GM11168 (cell line): ENCODE results near the gene CCDC78.
"Not testable (repeated sequence)": the region's sequence is repeated elsewhere in the genome, so short reads cannot be mapped to it uniquely, and the experiment has no call there.

ENCODE experiments used
- in situ Hi-C: fragments of 300-500 bp; cut with MboI; formaldehyde crosslinking; loops from one replicate; pipeline ENCODE4 v1.12.0; 2022; ENCODE audit warnings: low sequenced_read_pairs; ENCODE audit not compliant: unreplicated experiment

The CCDC78 gene

GRCh38 chr16:761625-762513 lies 35.6 kb upstream of the CCDC78 start:
- in situ Hi-C loops: no loop called here

DNA sequence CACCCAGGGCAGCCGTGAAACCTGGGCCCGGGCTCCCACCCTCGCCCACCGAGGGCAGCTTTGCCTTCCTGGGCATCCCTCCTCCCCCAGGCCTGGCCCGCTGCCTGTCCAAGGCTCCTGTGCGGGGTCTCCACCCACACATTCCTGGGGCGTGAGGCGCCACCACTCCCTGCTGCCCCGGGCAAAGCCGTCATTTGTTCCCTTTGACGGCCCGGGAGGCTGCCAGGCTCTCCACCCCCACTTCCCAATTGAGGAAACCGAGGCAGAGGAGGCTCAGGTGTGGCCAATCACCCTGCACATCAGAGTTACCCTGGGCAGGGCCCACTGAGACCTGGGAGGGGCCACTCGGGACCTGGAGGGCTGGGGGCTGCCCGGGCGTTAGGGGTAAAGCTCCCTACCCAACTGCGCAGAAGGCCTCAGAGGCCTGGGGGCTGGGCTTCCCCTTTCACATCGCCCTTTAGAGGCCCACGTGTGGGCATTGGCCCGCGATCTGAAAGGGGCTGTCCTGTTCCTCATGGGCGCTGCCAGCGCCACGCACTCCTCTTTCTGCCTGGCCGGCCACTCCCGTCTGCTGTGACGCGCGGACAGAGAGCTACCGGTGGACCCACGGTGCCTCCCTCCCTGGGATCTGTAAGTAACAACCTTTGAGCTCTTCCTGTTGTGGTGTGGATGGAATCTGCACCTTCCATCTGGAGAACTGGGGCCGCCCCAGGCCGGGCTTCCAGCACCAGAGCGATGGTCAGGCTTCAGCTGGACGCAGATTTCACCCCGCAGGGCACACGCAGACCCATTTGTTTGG lies 34.5 kb upstream of the CCDC78 start, which contains the start of gene MSLN:
TSS of gene MSLN (plus strand) at position 190 of the 799 bp plus-strand sequence. CDS start 1,947 bp downstream, outside the sequence.
- in situ Hi-C loops: no loop called here

DNA sequence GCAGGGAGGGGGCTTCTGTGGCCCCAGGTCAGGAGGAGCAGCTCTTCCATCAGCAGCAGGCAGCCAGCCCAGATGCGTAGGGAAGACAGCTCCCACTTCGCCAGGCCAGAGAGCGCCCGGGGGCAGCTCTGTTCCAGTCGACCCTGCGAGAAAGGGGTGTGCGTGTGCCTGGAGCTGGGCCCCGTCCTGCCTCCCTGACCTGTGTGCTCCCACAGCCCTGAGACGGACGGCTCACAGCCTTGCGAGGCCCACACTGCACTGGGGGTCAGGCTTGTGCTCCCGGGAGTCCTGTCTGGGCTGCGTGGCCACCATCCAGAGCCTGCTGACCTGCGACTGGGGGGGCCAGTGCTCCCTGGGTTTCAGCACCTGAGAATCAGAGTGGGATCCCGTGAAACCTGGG lies 33.8 kb upstream of the CCDC78 start:
- in situ Hi-C loops: no loop called here

DNA sequence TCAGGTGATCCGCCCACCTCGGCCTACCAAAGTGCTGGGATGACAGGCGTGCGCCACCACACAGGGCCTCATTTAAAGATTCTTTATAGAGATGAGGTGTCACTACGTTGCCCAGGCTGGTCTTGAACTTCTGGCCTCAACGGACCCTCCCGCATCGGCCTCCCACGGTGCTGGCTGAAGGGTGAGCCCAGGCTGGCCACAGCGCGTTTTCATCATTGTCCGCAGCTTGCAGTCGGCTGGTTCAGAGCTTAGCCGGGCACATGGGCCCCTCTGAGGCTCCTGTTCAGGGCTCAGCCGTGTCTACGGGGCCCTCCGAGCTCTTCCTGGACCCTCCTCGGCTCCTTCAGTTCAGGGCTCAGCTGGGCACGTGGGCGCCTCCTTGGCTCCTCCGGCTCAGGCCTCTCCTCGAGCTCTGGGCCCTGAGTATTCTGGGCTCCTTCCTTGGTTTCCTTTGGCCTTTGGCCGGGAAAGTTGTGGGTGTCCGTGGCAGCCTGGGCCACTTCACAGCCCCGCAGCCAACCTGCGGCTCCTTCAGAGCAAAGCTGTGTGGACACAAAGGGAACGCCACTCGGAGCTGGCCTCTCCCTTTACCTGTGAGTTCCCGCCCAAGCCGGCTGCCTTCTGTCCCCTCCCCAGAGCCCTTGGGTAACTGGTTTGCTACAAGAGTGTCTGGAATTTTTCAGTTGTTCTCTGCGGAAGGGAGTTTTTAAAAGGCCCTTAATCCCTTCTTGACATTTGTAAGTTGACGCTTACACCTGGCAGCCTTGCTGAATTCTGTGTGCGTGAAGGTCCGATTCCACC lies 33.1 kb upstream of the CCDC78 start:
- in situ Hi-C loops: no loop called here

DNA sequence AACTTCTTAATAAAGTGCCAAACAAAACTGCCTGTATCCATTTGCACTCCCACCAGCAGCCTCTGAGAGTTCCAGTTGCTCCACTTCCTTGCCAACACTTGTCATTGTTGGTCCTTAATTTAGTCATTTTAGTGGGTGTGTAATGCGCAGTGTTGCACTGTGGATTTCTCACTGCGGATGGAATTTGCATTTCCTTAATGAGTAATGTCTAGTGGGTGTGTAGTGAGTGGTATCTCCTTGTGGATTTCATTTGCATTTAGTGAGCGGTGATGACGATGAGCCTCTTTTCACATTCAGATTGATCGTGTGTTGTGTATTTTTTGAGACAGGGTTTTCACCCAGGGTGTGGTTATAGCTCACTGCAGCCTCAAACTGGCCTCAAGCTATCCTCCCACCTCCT lies 30.2 kb upstream of the CCDC78 start:
- in situ Hi-C loops: no loop called here

DNA sequence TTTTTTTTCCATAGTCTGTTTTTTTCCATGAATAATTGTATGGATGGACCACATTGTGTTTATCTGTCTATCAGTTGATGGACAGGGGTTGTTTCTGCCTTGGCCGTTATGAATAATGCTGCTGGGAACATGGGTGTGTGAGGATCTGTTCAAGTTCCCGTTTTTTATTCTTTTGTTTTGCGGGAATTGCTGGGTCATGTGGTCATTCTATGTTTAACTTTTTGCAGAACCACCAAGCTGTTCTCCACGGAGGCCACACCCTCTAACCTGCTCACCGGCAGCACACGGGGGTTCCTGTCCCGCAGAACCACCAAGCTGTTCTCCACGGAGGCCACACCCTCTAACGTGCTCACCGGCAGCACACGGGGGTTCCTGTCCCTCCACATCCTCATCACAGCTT lies 28.4 kb upstream of the CCDC78 start:
- in situ Hi-C loops: no loop called here

DNA sequence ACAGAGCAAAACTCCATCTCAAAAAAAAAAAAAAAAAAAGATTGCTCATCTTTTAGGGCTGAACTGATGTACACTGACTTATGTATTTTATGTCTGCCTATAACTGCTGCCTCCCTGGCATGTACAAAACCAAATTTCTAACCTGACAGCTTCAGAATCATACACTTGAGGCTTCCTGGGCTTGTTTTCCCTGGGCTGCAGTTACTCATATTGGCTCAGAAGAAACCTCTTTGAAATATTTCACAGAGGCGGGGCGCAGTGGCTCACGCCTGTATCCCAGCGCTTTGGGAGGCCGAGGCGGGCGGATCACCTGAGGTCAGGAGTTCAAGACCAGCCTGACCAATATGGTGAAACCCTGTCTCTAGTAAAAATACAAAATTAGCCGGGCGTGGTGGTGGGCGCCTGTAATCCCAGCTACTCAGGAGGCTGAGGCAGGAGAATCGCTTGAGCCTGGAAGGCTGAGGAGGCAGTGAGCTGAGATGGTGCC lies 27.9 kb upstream of the CCDC78 start:
- in situ Hi-C loops: not testable (repeated sequence)

GRCh38 chr16:752007-752312 lies 25.7 kb upstream of the CCDC78 start:
- in situ Hi-C loops: no loop called here

DNA sequence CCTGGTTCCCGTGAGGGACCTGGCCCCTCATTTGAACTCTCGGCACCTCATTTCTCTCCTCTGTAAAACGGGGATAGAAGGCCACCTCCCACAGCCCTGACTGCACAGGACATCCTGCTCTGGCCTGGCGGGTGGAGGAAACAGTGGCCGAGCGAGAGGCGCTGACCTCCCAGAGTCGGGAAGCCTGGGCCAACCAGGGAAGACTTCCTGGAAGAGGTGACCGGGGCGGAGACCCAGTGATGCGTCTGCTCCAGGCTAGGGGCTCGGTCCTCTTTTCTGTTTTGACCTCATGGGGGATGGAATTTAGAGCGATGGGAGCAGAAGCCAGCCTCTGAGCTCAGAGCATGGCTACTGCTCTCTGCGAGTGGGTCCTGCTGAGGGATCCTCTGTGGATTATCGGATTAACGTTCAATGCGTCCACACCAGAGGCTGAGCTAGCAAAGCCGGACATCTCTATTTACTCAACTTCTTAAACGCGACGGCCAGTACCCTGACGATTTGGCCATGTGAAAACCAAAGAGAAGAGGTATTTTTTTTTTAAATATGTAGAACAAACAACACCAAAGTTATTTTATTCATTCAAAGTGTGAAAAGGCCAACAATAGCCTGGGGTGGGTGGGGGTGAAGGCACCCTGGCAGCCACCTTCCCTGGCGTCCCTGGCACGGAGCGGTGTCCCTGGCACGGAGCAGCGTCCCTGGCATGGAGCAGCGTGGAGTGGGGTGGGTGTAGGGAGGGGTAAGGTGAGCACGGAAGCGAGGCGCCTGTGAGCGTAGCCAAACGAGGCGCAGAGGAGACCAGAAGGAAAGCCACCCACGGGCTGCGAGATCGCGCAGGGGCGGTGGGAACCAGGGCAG lies 25.1 kb upstream of the CCDC78 start:
- in situ Hi-C loops: no loop called here

GRCh38 chr16:750485-750884 lies 24.2 kb upstream of the CCDC78 start:
- in situ Hi-C loops: no loop called here

DNA sequence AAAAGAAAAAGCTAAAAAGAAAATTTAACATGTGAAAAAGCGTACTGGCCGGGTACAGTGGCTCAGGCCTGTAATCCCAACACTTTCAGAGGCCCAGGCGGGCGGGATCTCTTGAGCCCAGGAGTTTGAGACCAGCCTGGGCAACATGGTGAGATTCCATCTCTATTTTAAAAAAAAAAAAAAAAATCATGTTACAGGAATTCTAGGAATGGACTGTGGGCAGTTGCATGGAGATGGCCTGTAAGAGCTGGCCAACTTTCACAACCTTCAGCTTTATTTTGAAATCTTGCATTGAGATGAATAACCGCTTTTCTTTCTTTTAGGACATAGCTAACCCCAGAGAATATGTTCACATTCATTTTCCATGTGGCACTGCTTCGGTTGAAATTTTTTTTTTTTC lies 22.8 kb upstream of the CCDC78 start:
- in situ Hi-C loops: no loop called here

- in situ Hi-C loops: no loop called here
Measured at GRCh38 chr16:747978-748746, 21.9 kb upstream of the CCDC78 start.

- in situ Hi-C loops: no loop called here
Measured at GRCh38 chr16:746637-747036, 20.4 kb upstream of the CCDC78 start.

GRCh38 chr16:745739-746138 lies 19.5 kb upstream of the CCDC78 start:
- in situ Hi-C loops: no loop called here

DNA sequence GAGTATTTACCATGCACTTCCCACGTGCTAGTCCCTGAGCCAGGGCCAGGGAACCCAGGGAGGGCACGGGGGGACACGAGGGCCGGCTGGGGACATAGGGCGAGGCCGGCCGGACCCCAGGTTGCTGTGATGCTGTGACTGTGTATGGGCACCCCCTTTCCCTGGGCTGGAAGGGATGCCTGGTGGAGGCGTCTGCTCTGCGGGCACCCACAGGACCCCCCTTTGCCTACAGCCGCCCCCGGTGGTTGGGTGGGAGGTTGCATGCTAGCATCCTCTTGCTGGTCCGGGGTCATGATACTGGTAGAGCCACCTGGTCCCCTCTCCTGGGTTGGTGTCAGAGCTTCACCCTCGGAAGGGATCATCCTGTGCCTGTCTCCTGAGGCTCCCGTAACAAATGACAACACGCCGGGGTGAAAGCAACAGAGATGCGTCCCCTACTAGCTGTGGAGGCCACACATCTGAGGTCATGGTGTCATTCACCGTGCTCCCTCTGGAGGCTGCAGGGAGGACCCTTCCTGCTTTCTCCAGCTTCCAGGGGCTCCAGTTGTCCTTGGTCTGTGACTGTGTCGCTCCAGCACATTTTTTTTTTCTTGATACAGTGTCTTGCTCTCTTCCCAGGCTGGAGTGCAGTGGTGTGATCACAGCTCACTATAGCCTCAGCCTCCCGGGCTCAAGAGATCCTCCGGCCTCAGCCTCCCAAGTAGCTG lies 17.7 kb upstream of the CCDC78 start:
- in situ Hi-C loops: no loop called here

- in situ Hi-C loops: not testable (repeated sequence)
Measured at GRCh38 chr16:742894-743293, 16.7 kb upstream of the CCDC78 start.

DNA sequence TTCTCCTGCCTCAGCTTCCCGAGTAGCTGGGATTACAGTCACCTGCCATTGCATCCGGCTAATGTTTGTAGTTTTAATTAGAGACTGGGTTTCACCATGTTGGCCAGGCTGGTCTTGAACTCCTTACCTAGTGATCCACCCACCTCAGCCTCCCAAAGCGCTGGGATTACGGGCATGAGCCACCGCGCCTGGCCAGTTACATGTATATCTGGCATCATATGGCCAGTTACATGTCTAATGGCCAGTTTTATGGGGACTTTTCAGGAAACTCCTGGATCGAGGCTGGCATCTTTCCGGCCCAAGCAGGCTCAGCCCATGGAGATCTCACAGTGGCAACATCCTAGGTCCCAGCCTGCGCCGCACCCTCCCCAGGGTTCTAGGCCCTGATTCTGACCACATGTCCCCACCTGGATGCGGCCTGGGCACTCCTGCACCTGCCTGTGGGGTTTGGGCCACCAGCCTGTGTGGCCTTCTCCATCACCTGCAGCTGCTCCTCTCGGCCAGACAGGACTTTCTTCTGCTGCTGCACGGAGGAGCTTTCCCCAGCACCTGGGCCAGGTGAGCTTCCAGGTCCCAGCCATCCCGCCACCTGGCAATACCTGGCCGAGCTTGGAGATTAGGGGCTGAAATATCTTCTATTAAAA lies 15.9 kb upstream of the CCDC78 start:
- in situ Hi-C loops: no loop called here
